ENCODE measurements around the gene KCNRG.
A peak's percentile ranks its signal among the peaks of the same experiment; 100 is the strongest.

The KCNRG gene

GRCh38 chr13:49998714-49999624 is 16.3 kb upstream of the KCNRG start:
- intact Hi-C loops (cut with DNase I): loop anchor here (10.0 kb wide), 1 partner anchor 526 kb away; no protein-coding TSS in a partner anchor
- no peak for DNase-seq

GRCh38 chr13:50001287-50001686 is 14.0 kb upstream of the KCNRG start:
- no peak for DNase-seq
- intact Hi-C loops (cut with DNase I): no loop called here

- intact Hi-C loops (cut with DNase I): no loop called here
- DNase-seq: no peak
Measured at GRCh38 chr13:50006426-50007135, 8.7 kb upstream of the KCNRG start.

GRCh38 chr13:50011461-50011860 is 3.8 kb upstream of the KCNRG start:
- DNase-seq: peak in 24 of 42 donors; percentile 21 to 75 (median 44)
- intact Hi-C loops (cut with DNase I): no loop called here

GRCh38 chr13:50012396-50013169 is 2.7 kb upstream of the KCNRG start:
- no peak for DNase-seq
- intact Hi-C loops (cut with DNase I): no loop called here

GRCh38 chr13:50014386-50014785 is 858 bp upstream of the KCNRG start:
- DNase-seq: no peak
- intact Hi-C loops (cut with DNase I): no loop called here

- intact Hi-C loops (cut with DNase I): no loop called here
- no peak for DNase-seq
Measured at GRCh38 chr13:50015750-50016149, 506 bp downstream of the KCNRG start.

- no peak for DNase-seq
- intact Hi-C loops (cut with DNase I): no loop called here
Measured at GRCh38 chr13:50016444-50016843, 1.2 kb downstream of the KCNRG start.

- intact Hi-C loops (cut with DNase I): no loop called here
Measured at GRCh38 chr13:50017819-50018218, 2.6 kb downstream of the KCNRG start.

GRCh38 chr13:50025436-50025835 is 10.2 kb downstream of the KCNRG start:
- DNase-seq: no peak
- intact Hi-C loops (cut with DNase I): no loop called here

More at GRCh38 chr13:50017819-50018218, 2.6 kb downstream of the KCNRG start:
- no peak for DNase-seq

- intact Hi-C loops (cut with DNase I): no loop called here
- DNase-seq: no peak
Measured at GRCh38 chr13:50026788-50027473, 11.7 kb downstream of the KCNRG start.

- DNase-seq: no peak
- intact Hi-C loops (cut with DNase I): no loop called here
Measured at GRCh38 chr13:50030315-50030714, 15.1 kb downstream of the KCNRG start.

- intact Hi-C loops (cut with DNase I): no loop called here
- no peak for DNase-seq
Measured at GRCh38 chr13:50033725-50034124, 18.5 kb downstream of the KCNRG start.

GRCh38 chr13:50037788-50038187 is 22.5 kb downstream of the KCNRG start:
- intact Hi-C loops (cut with DNase I): no loop called here
- no peak for DNase-seq

- DNase-seq: no peak
- intact Hi-C loops (cut with DNase I): no loop called here
Measured at GRCh38 chr13:50038266-50038665, 23.0 kb downstream of the KCNRG start.

GRCh38 chr13:50052478-50052877 is 37.2 kb downstream of the KCNRG start:
- intact Hi-C loops (cut with DNase I): no loop called here
- DNase-seq: no peak

GRCh38 chr13:50053844-50054243 is 38.6 kb downstream of the KCNRG start:
- intact Hi-C loops (cut with DNase I): no loop called here
- no peak for DNase-seq

GRCh38 chr13:50055454-50055853 is 40.2 kb downstream of the KCNRG start:
- intact Hi-C loops (cut with DNase I): no loop called here
- no peak for DNase-seq

GRCh38 chr13:50060718-50061117 is 45.5 kb downstream of the KCNRG start:
- intact Hi-C loops (cut with DNase I): no loop called here
- no peak for DNase-seq
